Peyer's patch (tissue), 4 donors: ENCODE measurements around the gene HES5.

Source experiments
- CTCF ChIP-seq, 6 experiments: fragments of 450-650 bp in 4 of 6; fragments of 200-600 bp in 2 of 6; sonication (generic) in 1 of 6; IDR thresholded peaks; one replicate each; pipeline ENCODE4 v1.5.1; 2017 to 2019; ENCODE audit warnings: antibody characterized with exemption in 6 of 6, mild to moderate bottlenecking in 3 of 6, moderate library complexity in 1 of 6
- POLR2A ChIP-seq, 2 donors: fragments of 450-650 bp; IDR thresholded peaks; one replicate each; pipeline ENCODE4 v1.5.1; 2017; ENCODE audit warnings: antibody characterized with exemption in 2 of 2, mild to moderate bottlenecking in 2 of 2, moderate library complexity in 2 of 2

GRCh38 chr1:2498648-2499047, 31.4 kb downstream of the HES5 start:
- TF ChIP-seq CTCF (IDR thresholded peaks at IDR 0.05) (no peak), POLR2A (IDR thresholded peaks at IDR 0.05) (no peak)
